ENCODE results near the gene LRP8. TPM values are rescaled to one million over a fixed set of nuclear protein-coding genes. Genes with fewer than 3 reads are reported as not detected.

LRP8 gene
- total and polyA plus RNA-seq, 2 of the 13 experiments (the other 11 are each of a cell fraction or from before 2014, with no cell fraction given), result 17.3 to 17.4 TPM

DNA sequence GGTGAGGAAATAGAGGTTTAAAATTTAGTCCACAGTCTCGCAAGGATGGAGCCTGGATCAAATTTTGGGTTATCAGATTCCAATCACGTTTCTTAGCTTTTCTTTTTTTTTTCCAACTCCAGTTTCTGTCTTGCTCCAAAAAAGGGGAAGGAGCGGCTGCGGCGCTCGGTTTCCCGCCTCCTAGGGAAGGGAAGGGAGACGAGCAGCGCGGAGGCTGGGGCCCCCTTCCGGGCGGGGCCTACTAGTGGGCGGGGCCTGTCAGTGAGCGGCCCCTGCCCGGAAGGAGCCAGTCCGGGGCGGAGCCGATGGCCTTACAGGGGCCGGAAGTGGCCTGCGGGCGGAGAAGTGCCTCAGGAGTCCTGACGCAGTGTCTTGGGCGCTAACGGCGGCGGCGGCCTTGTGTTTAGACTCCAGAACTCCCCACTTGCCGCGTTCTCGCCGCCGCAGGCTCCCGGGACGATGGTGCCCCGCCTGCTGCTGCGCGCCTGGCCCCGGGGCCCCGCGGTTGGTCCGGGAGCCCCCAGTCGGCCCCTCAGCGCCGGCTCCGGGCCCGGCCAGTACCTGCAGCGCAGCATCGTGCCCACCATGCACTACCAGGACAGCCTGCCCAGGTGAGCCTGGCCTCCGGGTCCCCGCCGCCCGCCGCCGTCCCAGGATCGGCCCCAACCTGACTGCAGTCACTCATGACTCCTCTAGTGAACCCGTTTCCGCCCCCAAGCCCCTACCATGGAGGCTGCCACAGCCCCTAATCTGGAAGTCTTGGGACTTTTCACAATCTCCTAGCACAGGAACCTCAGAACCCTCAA, 131.2 kb downstream of the LRP8 start, which contains the start of gene CPT2 (continued):
- TF ChIP-seq TOE1 (CRISPR knock-in tag; IDR thresholded peaks at IDR 0.05), result no peak
- no peak for TF ChIP-seq ZNF510 (CRISPR knock-in tag; IDR thresholded peaks at IDR 0.05; ENCODE audit: low read depth)
- TF ChIP-seq, protein P1, sequence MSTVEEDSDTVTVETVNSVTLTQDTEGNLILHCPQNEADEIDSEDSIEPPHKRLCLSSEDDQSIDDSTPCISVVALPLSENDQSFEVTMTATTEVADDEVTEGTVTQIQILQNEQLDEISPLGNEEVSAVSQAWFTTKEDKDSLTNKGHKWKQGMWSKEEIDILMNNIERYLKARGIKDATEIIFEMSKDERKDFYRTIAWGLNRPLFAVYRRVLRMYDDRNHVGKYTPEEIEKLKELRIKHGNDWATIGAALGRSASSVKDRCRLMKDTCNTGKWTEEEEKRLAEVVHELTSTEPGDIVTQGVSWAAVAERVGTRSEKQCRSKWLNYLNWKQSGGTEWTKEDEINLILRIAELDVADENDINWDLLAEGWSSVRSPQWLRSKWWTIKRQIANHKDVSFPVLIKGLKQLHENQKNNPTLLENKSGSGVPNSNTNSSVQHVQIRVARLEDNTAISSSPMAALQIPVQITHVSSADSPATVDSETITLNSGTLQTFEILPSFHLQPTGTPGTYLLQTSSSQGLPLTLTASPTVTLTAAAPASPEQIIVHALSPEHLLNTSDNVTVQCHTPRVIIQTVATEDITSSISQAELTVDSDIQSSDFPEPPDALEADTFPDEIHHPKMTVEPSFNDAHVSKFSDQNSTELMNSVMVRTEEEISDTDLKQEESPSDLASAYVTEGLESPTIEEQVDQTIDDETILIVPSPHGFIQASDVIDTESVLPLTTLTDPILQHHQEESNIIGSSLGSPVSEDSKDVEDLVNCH (CRISPR knock-in tag; IDR thresholded peaks at IDR 0.05), result no peak
- no peak for TF ChIP-seq CHCHD3 (CRISPR knock-in tag; IDR thresholded peaks at IDR 0.05)
- no peak for TF ChIP-seq ZNF282 (IDR thresholded peaks at IDR 0.05; ENCODE audit: partially characterized antibody)
- TF ChIP-seq, protein P2, sequence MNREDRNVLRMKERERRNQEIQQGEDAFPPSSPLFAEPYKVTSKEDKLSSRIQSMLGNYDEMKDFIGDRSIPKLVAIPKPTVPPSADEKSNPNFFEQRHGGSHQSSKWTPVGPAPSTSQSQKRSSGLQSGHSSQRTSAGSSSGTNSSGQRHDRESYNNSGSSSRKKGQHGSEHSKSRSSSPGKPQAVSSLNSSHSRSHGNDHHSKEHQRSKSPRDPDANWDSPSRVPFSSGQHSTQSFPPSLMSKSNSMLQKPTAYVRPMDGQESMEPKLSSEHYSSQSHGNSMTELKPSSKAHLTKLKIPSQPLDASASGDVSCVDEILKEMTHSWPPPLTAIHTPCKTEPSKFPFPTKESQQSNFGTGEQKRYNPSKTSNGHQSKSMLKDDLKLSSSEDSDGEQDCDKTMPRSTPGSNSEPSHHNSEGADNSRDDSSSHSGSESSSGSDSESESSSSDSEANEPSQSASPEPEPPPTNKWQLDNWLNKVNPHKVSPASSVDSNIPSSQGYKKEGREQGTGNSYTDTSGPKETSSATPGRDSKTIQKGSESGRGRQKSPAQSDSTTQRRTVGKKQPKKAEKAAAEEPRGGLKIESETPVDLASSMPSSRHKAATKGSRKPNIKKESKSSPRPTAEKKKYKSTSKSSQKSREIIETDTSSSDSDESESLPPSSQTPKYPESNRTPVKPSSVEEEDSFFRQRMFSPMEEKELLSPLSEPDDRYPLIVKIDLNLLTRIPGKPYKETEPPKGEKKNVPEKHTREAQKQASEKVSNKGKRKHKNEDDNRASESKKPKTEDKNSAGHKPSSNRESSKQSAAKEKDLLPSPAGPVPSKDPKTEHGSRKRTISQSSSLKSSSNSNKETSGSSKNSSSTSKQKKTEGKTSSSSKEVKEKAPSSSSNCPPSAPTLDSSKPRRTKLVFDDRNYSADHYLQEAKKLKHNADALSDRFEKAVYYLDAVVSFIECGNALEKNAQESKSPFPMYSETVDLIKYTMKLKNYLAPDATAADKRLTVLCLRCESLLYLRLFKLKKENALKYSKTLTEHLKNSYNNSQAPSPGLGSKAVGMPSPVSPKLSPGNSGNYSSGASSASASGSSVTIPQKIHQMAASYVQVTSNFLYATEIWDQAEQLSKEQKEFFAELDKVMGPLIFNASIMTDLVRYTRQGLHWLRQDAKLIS (CRISPR knock-in tag; IDR thresholded peaks at IDR 0.05), result no peak
- no peak for TF ChIP-seq PAWR (CRISPR knock-in tag; IDR thresholded peaks at IDR 0.05; ENCODE audit: borderline replicate concordance)
- TF ChIP-seq SPEN (CRISPR knock-in tag; IDR thresholded peaks at IDR 0.05; ENCODE audit: low read depth), result peak; percentile 20; the same call in 1 of the 2 replicates
- TF ChIP-seq NR1H2 (CRISPR knock-in tag; IDR thresholded peaks at IDR 0.05; ENCODE audit: borderline replicate concordance, low read depth), result no peak; the same call in 1 of the 2 replicates
- TF ChIP-seq PHF5A (CRISPR knock-in tag; IDR thresholded peaks at IDR 0.05; ENCODE audit: low read depth, unreplicated experiment), result no peak
- TF ChIP-seq, protein P3, sequence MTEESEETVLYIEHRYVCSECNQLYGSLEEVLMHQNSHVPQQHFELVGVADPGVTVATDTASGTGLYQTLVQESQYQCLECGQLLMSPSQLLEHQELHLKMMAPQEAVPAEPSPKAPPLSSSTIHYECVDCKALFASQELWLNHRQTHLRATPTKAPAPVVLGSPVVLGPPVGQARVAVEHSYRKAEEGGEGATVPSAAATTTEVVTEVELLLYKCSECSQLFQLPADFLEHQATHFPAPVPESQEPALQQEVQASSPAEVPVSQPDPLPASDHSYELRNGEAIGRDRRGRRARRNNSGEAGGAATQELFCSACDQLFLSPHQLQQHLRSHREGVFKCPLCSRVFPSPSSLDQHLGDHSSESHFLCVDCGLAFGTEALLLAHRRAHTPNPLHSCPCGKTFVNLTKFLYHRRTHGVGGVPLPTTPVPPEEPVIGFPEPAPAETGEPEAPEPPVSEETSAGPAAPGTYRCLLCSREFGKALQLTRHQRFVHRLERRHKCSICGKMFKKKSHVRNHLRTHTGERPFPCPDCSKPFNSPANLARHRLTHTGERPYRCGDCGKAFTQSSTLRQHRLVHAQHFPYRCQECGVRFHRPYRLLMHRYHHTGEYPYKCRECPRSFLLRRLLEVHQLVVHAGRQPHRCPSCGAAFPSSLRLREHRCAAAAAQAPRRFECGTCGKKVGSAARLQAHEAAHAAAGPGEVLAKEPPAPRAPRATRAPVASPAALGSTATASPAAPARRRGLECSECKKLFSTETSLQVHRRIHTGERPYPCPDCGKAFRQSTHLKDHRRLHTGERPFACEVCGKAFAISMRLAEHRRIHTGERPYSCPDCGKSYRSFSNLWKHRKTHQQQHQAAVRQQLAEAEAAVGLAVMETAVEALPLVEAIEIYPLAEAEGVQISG (CRISPR knock-in tag; IDR thresholded peaks at IDR 0.05), result peak; percentile 35; the same call in 1 of the 2 replicates
- no peak for TF ChIP-seq ZNF224 (CRISPR knock-in tag; IDR thresholded peaks at IDR 0.05)
- TF ChIP-seq, protein P4, sequence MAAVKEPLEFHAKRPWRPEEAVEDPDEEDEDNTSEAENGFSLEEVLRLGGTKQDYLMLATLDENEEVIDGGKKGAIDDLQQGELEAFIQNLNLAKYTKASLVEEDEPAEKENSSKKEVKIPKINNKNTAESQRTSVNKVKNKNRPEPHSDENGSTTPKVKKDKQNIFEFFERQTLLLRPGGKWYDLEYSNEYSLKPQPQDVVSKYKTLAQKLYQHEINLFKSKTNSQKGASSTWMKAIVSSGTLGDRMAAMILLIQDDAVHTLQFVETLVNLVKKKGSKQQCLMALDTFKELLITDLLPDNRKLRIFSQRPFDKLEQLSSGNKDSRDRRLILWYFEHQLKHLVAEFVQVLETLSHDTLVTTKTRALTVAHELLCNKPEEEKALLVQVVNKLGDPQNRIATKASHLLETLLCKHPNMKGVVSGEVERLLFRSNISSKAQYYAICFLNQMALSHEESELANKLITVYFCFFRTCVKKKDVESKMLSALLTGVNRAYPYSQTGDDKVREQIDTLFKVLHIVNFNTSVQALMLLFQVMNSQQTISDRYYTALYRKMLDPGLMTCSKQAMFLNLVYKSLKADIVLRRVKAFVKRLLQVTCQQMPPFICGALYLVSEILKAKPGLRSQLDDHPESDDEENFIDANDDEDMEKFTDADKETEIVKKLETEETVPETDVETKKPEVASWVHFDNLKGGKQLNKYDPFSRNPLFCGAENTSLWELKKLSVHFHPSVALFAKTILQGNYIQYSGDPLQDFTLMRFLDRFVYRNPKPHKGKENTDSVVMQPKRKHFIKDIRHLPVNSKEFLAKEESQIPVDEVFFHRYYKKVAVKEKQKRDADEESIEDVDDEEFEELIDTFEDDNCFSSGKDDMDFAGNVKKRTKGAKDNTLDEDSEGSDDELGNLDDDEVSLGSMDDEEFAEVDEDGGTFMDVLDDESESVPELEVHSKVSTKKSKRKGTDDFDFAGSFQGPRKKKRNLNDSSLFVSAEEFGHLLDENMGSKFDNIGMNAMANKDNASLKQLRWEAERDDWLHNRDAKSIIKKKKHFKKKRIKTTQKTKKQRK (IDR thresholded peaks at IDR 0.05; ENCODE audit: low read length), result no peak
- TF ChIP-seq BORCS8-MEF2B (CRISPR knock-in tag; IDR thresholded peaks at IDR 0.05), result no peak; the same call in 1 of the 2 replicates
- peak; percentile 11; the same call in 1 of the 2 replicates for TF ChIP-seq HNF4G (IDR thresholded peaks at IDR 0.05; ENCODE audit: borderline replicate concordance, low read depth, low read length)
- no peak for TF ChIP-seq HNF4G (CRISPR knock-in tag; IDR thresholded peaks at IDR 0.05; ENCODE audit: borderline replicate concordance, low read depth)
